ENCODE results near the gene POLR2F.

Gene POLR2F

DNA sequence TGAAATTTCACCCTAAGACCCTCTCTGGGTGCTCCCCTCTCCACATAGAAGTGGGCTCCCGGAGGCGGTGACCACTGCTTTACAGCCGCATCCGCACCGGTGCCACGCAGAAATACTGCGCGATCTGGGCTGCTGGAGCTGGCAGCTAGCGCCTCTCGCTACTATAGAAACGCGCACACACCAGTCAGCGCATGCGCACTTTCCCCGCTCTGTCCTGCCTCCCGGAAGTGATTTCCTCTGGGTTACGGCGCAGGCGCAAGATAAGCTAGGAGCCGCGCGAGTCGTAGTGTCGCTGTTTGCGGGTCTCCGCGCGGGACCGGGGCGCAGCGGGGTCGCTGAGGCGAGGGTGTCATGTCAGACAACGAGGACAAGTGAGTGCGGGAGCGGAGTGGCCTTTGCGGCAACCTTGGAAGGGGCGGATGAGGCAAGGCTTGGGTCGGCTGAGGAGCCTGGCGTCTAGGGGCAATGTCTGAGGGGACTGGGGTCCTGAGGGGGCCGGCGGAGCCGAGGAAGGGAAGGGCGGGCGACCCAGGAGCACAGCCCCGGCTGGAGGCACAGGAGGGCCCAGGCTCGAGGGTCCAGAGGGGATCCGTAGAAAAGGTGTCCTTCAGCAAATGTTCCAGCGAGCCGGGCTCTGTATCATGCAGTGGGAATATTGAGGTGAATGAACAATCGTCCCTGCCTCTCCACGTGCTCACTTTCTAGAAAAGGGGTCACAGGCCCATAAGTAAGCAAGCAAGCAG lies at the start of gene POLR2F, which contains the start of gene C22orf23:
Gene POLR2F, plus strand, starts transcription at position 263 of the 743 bp plus-strand sequence. Its CDS starts 89 bp downstream, at position 352.
Gene C22orf23, minus strand, starts transcription at position 165 of the 743 bp plus-strand sequence. CDS start 452 bp downstream, outside the sequence.
- DNase-seq (ENCODE audit: low read depth) = peak; percentile 97

DNA sequence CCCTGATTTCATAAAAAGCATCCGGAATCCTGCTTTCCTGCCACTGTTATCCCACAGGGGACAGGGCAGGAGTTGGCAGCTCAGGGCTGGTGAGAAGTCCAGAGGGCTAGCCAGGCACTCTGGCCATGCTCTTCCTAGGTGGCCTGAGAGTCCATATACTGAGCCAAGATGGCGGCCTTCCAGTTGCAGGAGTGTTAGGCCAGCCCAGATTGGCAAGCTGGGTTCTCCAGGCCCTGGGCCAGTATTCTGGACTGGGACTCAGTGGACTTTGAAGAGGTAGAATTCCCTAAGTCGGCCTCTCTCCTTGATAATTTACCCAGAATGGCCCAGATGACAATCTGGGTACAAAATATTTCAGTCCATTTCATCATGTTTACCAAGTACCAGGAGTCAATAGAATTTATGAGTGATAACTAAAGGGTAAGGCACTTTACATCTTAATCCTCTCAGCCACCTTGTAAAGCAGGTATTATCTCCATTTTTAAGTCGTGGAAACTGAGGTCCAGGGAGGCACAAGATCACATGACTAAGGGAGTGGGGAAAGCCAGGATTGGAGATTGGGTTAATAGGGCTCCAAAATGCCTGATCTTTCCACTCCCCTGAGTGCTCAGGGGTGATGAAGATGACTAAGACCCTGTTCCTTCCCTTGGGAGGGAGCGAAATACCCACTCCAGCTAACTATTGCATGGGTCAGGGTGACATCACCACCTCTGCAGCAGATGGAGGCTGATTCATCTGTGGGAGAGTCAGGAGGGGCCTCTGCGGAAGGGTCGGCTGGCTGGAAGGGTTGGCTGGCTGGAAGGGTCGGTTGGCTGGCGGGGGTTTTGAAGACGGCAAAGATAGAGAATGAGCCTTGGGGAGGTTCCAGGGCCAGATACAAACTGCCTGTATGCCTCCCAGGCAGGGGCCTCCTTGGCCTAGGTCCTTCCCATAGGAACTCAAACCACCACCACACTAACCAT lies 48.6 kb upstream of the POLR2F start:
- peak; percentile 99 for DNase-seq (ENCODE audit: low read depth)

DNA sequence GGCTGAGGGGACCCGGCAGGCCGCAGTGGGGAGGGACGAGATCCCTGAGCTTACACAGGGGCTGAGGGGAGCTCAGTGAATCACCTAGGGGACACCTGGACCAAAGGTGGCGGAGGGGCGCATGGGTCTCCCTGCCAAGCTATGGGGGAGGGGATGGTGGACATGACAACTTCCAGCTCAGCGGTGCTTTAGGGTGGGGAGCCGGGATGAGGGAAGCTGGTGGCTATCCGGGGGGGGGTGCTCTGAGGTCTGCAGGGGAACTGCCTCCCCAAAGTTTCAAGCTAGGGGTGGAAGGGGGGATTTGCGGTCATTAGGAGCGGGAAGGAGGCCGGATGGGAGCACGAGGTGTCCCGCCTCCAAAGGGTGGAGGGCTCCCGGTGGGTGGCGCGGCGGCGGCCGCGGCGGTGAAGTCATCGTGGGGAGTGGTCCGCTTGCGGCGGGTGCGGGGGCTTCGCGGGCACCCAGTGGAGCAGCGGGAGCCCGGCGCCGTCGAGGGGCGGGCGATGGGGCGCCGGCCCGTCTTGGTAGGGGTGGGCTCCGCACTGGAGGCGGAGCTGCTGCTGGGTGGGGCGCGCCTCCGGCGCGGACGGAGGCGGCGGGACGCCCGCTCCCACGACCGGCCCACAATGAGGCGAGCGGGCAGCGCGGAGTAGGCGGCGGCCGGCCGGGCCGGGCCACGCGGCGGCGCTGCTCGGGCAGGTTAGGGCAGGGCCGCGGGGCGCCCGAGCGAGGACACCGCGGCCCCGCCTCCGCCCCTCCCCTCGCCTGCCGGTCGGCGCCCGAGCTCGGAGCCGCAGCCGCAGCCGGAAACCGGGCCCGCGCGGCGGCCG lies 47.8 kb upstream of the POLR2F start, which contains the start of gene MICALL1:
Gene MICALL1, plus strand, starts transcription at position 764 of the 830 bp plus-strand sequence. CDS start 126 bp downstream, outside the sequence.
- peak; percentile 86 for DNase-seq (ENCODE audit: low read depth)

DNA sequence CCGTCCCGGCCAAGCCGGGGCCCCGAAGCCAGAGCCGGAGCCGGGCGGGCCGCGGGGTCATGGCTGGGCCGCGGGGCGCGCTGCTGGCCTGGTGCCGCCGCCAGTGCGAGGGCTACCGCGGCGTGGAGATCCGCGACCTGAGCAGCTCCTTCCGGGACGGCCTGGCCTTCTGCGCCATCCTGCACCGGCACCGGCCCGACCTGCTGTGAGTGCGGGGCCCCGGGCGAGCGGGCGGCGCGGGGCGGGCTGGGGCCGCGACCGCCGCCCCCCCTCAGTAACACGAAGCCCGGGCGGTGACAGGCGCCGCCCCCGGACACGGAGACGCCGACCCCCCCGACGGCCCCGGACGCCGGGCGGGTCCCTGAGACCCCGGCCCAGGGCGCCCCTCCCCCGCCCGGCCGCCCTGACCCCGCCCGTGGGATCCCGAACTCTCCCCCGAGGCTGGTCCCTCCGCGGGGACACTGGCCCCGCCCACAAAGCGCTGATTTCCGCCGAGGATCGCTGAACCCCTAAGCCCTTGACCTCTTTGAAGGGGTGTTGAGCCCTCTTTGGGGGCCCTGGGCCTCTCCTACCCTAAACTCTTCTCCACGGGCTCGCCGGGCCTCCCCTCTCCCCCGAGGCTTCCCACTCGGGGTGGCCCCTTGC lies 47.0 kb upstream of the POLR2F start:
- DNase-seq (ENCODE audit: low read depth) = peak; percentile 53

DNA sequence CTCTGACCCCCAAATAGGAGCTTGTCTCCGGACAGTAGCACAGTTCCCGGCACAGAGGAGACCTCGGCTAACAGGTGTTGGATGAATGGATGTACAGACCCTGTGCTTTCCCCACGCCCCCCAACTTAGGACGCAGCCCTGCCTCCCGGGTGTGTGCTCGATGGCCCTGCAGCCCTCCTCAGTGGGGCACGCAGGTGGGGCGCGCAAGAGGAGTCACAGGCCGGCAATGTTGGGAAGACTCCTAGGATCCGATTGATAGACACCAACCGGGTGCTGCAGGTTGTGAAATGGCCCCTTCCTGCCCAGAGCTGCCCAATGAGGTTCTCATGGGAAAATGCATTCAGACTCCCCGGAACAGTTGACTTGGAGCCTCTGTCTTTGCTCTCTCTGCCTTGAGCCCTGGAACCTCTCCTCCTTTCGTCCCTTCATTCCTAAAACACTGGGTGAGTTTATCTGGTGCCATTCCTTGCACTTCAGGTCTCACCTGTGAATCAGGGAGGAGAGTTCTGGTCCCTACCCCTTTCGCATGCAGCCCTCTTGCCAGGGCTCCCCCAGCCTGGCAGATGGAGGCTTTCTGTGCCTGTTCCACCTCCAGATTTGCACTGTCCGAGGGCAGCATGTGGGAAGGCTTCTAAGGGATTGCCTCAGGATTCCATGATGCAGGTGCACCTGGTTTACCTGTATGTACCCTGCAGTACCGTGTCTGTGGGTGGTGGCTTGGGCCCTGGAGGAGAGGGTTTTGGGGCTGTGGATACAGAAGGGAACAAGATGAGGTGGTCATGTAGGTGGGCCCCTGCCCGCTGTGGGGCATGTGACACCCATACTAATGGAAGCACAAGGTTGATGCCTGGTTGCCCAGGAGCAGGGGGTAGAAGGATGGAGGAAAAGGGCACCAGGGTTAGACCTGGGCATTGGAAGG lies 46.2 kb upstream of the POLR2F start:
- DNase-seq (ENCODE audit: low read depth) = peak; percentile 58

DNA sequence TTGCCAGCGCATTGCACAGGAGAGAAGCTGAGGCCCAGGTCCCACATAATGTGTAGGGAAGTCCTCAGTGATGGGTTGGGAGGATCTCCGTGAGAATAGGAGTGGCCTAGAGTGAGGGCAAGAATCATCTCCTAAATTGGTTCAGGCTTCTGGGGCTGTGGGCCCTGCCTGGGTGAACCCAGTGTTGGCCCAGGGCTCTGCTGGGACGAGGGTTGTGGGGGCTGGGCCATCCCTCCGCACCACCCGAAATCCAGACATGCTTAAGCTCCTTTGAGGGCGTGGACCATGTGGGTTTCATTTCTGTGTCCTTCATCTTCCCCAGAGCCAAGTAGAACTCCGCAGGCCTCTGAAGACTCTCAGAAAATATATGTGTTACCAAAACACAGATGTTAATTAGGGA lies 43.7 kb upstream of the POLR2F start:
- DNase-seq (ENCODE audit: low read depth) = no peak

DNA sequence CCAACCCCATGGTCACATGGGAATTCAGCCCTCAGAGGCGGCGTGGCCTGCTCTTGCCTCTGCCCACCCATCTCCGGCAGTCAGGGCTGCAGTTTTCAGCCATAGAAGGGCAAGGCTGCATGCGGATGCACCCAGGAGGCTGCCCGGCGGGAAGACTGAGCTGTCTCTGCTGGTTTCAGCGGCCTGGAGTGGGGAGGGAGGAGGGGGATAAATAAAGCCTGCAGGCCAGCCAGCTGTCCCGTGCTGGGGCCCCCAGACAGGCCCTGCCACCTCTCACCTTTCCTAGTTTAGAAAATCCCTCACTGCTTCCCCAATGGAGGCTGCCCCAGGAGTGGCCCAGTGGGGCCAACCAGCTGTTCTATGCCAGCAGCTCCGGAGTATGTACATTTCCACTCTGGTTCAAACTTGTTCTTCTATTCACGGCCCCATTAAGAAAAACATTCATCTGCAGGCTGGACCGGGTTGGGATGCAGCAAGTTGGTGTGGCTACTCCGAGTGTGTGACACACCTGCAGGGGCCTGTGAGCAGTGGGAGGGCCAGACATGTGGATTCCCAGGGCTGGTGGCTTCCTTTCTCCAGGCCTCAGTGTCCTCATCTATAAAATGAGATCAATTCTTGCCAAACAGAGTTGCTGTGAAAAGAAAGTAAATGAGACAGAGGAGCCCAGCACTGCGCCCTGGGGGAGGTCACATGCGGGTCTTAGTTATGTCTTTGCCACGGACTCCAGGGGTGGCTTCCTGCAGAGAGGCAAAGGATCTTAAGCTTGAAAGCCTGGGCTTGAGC lies 42.4 kb upstream of the POLR2F start:
- DNase-seq (ENCODE audit: low read depth) = no peak

DNA sequence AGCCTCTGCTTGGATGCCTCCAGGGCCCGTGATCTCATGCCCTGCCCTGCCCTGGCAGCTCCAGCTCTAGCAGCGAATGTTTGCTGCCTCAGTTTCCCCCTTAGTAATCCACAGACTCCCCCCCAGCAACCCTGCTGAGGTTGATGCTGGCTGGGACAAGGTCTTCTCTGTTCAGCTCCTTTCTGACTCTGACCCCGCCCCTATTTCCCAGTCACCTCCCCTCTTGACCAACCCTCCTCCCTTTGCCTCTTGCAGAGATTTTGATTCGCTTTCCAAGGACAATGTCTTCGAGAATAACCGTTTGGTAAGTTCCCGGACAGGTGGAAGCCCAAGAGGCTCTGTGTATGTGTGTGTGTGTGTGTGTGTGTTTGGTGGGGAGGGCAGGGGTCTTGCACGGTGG lies 41.8 kb upstream of the POLR2F start:
- DNase-seq (ENCODE audit: low read depth) = no peak

DNA sequence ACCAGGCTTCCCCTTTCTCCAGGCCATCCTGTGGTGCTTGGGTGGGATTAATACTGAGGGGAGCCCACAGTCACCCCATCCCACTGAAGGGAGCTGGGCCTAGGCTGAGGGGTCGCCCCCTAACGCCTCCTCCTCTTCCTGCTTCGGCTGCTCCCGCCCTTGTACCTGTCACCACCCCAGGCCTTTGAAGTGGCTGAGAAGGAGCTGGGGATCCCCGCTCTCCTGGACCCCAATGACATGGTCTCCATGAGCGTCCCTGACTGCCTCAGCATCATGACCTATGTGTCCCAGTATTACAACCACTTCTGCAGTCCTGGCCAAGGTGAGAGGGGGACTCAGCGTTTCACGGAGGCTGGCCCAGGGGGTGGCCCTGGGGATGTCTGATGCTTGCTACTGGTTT lies 41.3 kb upstream of the POLR2F start:
- DNase-seq (ENCODE audit: low read depth) = no peak

DNA sequence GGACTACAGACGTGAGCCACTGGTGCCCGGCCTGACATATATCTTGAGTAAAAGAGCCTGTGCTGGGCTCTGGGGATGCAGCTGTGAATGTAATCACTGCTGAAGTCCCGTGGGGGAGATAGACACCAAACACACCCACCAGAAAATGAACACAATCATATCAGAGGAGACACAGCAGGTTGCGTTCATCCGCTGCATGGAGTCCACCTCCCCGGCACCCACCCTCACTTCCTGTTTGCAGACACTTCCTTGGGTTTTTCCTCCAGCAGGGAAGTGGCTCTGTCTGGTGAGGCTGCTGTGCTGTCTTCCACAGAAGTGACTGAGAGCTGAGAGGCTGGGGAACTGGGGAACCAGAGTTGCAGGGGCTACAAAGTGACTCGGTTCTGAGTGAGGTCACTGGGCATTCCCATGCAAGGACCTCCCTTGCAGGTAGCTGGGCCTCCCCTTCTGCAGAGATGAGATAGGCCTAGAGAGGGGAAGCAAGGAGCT lies 40.2 kb upstream of the POLR2F start:
- DNase-seq (ENCODE audit: low read depth) = no peak

DNA sequence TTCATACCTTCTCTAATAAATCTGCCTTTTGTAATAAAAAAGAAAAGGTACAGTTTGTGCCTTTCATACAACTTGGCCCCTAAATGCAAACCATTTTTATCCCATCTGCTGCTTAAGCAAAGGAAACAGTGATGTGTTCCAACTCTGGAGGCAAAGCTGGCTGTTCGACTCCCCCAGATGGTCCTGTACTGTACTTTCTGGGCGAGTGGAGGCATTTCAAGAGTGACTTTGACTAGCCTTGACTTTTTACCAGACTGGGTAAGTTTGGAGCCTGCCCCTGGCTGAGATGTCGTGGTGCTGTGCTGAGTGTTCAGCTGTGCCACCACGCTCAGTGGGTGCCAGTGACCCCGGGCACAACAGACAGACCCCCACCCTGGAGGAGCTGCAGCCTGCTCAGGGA lies 37.2 kb upstream of the POLR2F start:
- DNase-seq (ENCODE audit: low read depth) = no peak

DNA sequence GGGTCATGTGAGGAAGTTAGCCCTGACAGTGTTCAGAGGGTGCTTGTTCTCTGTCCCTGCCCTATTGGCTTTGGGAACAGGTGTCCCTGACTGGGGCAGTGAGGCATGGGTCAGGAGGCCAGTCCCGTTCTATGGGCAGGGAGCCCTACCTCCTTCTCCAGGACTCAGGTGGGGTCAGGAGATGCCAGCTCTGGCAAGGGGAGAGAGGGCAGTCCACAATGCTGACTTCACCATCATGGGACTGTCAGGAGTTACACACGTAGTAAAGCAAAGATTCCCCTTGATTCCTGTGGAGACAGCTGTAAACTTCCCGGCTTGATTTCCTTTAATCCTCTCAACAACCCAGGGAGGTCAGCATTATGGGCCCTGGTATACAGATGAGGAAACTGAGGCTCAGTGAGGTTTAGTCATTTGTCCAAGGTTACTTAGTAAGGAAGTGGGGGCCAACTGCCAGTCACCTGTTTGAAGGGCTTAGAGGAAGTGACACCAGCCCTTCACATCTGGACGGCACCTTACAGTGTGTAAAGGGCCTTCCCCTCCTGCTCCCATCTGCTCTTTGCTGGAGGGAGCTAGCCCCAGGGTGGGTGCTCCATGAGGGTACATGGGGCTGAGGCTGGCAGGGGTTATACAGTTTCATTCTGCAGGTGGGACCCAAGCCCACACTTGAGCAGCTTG lies 35.5 kb upstream of the POLR2F start:
- no peak for DNase-seq (ENCODE audit: low read depth)

DNA sequence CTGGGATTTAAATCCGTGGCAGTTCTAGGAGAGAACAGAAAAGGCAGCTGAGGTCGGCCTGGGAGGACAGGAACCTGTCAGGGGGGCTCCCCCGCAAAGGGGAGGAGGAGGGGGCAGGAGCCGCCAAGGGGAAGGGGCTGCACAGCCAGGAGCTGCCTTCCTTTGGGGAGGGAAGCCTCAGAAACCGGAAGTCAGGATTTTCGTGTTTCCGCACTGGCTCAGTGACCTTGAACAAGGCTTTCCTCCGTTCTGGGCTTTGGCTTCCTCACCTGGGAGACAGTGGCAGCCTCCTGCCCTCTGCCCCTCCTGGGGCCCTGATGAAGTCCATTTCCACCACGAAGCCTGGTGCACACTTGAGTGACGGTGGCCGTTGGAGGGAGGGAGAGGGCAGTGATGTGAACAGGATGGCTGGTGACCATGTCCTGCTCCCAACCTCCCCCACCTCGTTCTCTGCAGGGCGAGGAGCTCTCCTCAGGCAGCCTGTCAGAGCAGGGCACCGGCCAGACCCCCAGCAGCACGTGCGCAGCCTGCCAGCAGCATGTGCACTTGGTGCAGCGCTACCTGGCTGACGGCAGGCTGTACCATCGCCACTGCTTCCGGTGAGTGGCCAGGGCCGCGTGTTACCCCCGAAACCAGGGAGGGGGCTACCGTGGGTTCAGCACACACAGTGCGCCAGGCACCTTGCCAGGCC lies 34.8 kb upstream of the POLR2F start:
- DNase-seq (ENCODE audit: low read depth) = no peak

DNA sequence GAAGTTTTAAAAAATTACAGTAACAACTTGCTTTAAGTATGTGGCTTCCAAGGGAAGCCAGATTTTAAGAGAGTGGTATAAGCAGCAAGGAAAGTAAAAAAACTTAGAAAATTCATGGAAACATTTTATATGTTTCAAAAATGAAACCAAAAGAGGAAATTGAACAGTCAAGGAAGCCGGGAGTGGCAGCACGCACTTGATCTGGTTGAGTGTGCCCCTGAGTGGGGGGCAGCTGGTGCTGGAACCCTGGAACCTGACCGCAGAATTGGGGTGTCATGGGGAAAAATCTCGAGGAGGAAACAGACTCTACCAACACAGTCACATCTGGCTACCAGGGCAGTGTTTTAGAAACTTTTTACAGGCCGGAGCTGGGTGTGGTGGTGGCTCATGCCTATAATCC lies 33.4 kb upstream of the POLR2F start:
- DNase-seq (ENCODE audit: low read depth) = no peak

DNA sequence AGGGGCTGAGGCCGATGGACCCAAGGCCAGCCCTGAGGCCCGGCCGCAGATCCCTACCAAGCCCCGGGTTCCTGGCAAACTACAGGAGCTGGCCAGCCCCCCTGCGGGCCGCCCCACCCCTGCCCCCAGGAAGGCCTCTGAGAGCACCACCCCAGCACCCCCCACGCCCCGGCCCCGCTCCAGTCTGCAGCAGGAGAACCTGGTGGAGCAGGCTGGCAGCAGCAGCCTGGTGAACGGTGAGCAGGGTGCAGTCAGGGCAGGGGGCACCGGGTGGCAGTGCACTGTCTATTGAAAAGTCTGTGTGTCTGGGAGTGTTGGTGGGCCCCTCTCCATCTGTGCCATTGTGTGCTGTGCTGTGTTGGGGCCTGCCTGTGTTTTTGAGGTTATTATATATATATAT lies 31.3 kb upstream of the POLR2F start:
- DNase-seq (ENCODE audit: low read depth) = no peak

DNA sequence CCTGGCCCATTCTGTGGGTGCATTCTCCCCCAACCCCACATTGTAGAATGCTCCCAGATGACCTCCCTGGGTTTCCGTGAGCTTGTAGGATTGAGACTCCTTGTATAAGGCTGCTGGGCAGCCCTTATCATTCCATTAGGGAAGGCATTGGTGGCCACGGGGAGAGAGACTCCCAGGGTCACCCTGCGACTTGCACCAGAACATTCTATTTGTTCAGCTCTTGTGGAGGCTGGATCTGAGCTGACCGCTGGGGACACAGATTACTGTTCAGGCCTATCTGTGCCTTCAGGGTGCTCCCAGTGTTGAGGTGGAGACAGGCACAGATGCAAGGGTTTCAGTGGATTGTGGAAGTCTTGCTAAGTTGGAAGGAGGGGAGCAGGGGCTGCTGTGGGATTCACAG lies 29.6 kb upstream of the POLR2F start:
- no peak for DNase-seq (ENCODE audit: low read depth)

DNA sequence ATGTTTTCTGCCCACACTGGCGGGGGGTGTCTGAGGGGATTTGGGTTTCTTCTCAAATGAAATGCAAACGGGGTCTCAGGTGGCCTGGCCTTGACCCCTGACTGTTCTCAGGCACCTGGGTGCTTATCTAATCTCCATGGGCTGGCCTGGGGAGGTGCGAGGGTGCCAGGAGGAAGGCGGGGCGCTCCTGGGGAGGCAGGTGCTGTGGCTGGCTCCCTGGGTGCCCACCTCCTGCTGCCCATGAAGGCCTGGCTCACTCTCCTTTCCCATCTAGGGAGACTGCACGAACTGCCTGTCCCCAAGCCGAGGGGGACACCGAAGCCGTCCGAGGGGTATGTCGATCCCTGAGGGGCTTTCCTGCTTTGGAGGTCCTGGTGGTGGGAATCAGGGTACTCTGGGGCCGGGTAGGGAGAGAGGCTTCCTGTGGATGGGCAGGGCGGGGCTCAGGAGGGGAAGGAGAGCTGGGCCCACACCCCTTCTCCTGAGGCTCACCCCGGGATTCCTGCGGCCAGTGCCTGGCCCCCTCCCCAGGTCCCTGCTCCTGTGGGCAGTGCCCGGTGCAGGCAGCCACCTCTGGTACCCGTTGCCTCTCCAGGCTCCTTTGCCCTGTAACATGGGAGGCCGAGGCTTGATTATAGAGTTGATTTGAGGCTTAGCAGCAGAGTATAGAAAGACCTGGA lies 29.0 kb upstream of the POLR2F start:
- DNase-seq (ENCODE audit: low read depth) = no peak

DNA sequence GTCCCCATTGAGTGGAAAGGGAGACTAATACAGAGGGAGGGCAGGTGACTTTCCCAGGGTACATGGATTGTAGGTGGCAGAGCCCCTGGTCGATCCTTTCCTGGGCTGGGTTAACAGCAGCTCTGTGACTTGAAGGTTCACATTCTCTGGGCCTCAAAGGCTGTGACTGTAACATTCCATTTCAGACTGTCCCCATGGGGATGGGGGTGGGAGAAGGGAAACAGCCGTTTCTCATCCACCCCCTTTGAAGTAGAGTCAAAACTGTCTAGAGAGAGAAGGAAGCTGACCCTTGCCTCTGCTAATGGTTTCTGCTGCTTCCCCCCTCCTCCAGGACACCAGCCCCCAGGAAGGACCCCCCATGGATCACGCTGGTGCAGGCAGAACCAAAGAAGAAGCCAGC lies 28.2 kb upstream of the POLR2F start:
- no peak for DNase-seq (ENCODE audit: low read depth)
